Measurements from ENCODE around the gene IGSF21. TPM values are rescaled to one million over a fixed set of nuclear protein-coding genes. Genes with fewer than 3 reads are reported as not detected.

IGSF21 gene
- total and polyA plus RNA-seq, 2 donors (not counting 3 experiments of a cell fraction or from before 2014, with no cell fraction given) = not detected

GRCh38 chr1:18293291-18293690 lies 185.7 kb downstream of the IGSF21 start:
- no peaks in the 10 kb centered on the region for H4K20me1 ChIP-seq (replicated peaks; ENCODE audit: control insufficient read depth, extremely low read depth, insufficient read depth, low read length)
- H3K9me3 ChIP-seq (replicated peaks; ENCODE audit: control insufficient read depth, insufficient read depth, low read length) = no peaks in the 10 kb centered on the region
- ChIA-PET POLR2A (no interaction called here), CTCF (no interaction called here)
- H3K9ac ChIP-seq (replicated peaks; ENCODE audit: extremely low read depth, insufficient read depth, low read length) = no peak overlapping the region
- no peaks in the 10 kb centered on the region for H3K36me3 ChIP-seq (ENCODE audit: control insufficient read depth in 2 of 2, extremely low read depth in 1 of 2, insufficient read depth in 2 of 2, low read length in 2 of 2)
- FAIRE-seq (no peak), DNase-seq (ENCODE audit: low read depth, low spot score) (no peak)
- TF ChIP-seq GATA2 (IDR thresholded peaks at IDR 0.05; ENCODE audit: insufficient read depth, insufficient read length, low read depth, low read length) (no peak), POLR2AphosphoS5 (IDR thresholded peaks at IDR 0.05; ENCODE audit: insufficient read depth, low read depth, low read length) (no peak), MYC (IDR thresholded peaks at IDR 0.05; ENCODE audit: low read depth, low read length) (no peak), EZH2 (IDR thresholded peaks at IDR 0.05; ENCODE audit: borderline replicate concordance, low read depth, low read length, severe bottlenecking) (no peak), CTCF (IDR thresholded peaks at IDR 0.05; ENCODE audit: extremely low read depth in 1 of 2, insufficient read depth in 1 of 2, low read depth in 1 of 2, low read length in 2 of 2) (no peak), JUN (IDR thresholded peaks at IDR 0.05; ENCODE audit: borderline replicate concordance, insufficient read depth, insufficient read length, low read depth) (no peak), FOS (IDR thresholded peaks at IDR 0.05; ENCODE audit: borderline replicate concordance, insufficient read depth, low read length) (no peak), POLR2A (IDR thresholded peaks at IDR 0.05; ENCODE audit: low read depth, low read length) (no peak)
- TF ChIP-seq, protein P1, sequence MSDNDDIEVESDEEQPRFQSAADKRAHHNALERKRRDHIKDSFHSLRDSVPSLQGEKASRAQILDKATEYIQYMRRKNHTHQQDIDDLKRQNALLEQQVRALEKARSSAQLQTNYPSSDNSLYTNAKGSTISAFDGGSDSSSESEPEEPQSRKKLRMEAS (IDR thresholded peaks at IDR 0.05; ENCODE audit: insufficient read depth, insufficient read length) = no peak
- H3K27me3 ChIP-seq (ENCODE audit: control insufficient read depth in 2 of 2, insufficient read depth in 2 of 2, low read length in 2 of 2) = no peaks in the 10 kb centered on the region
- no peaks in the 10 kb centered on the region for H3K79me2 ChIP-seq (ENCODE audit: control insufficient read depth, insufficient read depth, low read length)
- dilution Hi-C loops (cut with MboI; ENCODE audit: extremely low pct_ligation_motif_present, low sequenced_read_pairs) (no loop called here), intact Hi-C loops (cut with micrococcal nuclease) (no loop called here)
- BruUV-seq (replicated peaks) = no TSS peak
- H2AFZ ChIP-seq (ENCODE audit: low read depth, low read length) = no peak overlapping the region
- no peak overlapping the region for H3K4me2 ChIP-seq (ENCODE audit: insufficient read depth, low read length)
- no peak overlapping the region for H3K27ac ChIP-seq (ENCODE audit: insufficient read depth, low read depth, low read length)
- H3K4me3 ChIP-seq (replicated peaks in 1 of 3; ENCODE audit: insufficient read depth in 1 of 3, low read depth in 1 of 3, low read length in 3 of 3) = no peak overlapping the region
- H3K9me1 ChIP-seq (replicated peaks; ENCODE audit: control insufficient read depth, extremely low read depth, insufficient read depth, low read length) = no peaks in the 10 kb centered on the region
- H3K4me1 ChIP-seq (ENCODE audit: control insufficient read depth, extremely low read depth, insufficient read depth, low read length) = no peaks in the 10 kb centered on the region
